Neural cell (in vitro differentiated cells): ENCODE measurements around the gene S1PR4.
"Not testable (repeated sequence)": the region's sequence is repeated elsewhere in the genome, so short reads cannot be mapped to it uniquely, and the experiment has no call there.

Experiments used
- EP300 ChIP-seq: fragments of 450-650 bp; conservative IDR thresholded peaks from 2 replicates; pipeline ENCODE4 v1.6.1; 2014; ENCODE audit warnings: antibody characterized with exemption, mild to moderate bottlenecking, moderate library complexity; ENCODE audit not compliant: poor library complexity, severe bottlenecking
- RAD21 ChIP-seq: fragments of 450-650 bp; conservative IDR thresholded peaks from 2 replicates; pipeline ENCODE4 v1.6.1; 2014; ENCODE audit warnings: antibody characterized with exemption, mild to moderate bottlenecking, moderate library complexity

DNA sequence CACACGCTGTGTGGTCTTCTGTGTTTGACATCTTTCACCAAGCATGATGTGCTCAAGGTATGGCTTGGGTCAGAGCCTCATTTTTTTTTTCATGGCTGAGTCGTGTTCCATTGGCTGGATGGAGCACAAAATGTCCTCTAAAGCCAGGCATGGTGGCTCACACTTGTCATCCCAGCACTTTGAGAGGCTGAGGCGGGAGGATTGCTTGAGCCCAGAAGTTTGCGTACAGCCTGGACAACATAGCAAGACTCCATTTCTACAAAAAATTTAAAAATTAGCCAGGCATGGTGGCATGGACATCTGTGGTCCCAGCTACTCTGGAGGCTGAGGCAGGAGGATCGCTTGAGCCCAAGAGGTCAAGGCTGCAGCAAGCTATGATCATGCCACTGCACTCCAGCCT is 43.0 kb downstream of the S1PR4 start:
- TF ChIP-seq EP300, RAD21: not testable (repeated sequence)
